ENCODE results near the gene MAGEB6. TPM values are rescaled to one million over a fixed set of nuclear protein-coding genes. Genes with fewer than 3 reads are reported as not detected.

MAGEB6 gene
- total RNA-seq, 1 donor from 2014 or later, result not detected

DNA sequence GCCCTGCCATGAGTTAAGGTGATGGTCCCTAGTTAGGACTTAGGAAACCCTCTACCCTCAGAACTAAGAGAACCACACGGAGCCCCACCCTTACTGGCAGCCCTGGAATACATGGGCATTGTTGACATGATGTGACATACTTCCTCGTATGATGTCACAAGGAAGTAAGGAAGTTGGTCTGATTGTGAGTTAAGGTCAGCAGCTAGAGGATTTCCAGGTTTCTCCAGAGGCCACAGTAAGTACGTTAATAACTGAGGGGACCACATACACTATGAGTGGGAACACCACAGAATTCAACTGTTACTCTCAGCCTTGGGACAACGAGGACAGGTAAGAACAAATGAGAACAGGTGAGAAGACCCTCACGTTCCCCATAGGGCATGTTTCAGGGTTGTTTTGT is 23.6 kb downstream of the MAGEB6 start, which contains the start of gene MAGEB5:
MAGEB5 (plus strand) TSS at position 301 of the 400 bp plus-strand sequence. CDS start 1,133 bp downstream, outside the sequence.
- TF ChIP-seq, protein P1, sequence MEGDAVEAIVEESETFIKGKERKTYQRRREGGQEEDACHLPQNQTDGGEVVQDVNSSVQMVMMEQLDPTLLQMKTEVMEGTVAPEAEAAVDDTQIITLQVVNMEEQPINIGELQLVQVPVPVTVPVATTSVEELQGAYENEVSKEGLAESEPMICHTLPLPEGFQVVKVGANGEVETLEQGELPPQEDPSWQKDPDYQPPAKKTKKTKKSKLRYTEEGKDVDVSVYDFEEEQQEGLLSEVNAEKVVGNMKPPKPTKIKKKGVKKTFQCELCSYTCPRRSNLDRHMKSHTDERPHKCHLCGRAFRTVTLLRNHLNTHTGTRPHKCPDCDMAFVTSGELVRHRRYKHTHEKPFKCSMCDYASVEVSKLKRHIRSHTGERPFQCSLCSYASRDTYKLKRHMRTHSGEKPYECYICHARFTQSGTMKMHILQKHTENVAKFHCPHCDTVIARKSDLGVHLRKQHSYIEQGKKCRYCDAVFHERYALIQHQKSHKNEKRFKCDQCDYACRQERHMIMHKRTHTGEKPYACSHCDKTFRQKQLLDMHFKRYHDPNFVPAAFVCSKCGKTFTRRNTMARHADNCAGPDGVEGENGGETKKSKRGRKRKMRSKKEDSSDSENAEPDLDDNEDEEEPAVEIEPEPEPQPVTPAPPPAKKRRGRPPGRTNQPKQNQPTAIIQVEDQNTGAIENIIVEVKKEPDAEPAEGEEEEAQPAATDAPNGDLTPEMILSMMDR (IDR thresholded peaks at IDR 0.05; ENCODE audit: insufficient read depth, low read length, severe bottlenecking), result no peak
- H3K27me3 ChIP-seq (ENCODE audit: control insufficient read depth, insufficient read depth, low read length), result no peaks in the 10 kb centered on the region
- no peak within 1 kb of the TSS for H3K4me3 ChIP-seq (ENCODE audit: low read depth, low read length)
- DNase-seq (ENCODE audit: low read depth) (no peak), FAIRE-seq (no peak)
- H3K36me3 ChIP-seq (ENCODE audit: control insufficient read depth, insufficient read depth, low read length), result no peaks in the 10 kb centered on the region

DNA sequence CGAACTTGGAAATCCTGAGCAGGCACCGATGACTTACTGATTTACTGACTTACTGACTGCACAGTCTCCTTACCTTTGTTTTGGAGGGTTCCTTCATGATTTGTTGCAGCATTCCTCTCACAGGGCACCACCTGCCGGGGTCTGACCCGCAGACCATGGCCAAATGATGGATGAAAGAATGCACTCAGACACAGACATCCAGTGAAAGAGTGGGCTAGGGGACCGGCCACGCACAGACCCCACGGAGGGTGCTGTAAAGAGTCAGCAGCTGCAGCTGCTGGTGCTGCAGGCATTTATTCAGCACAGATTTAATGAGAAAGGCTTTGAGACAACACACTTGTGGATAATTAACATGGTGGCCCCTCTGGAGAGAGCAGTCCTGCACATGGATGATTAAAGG is 27.1 kb downstream of the MAGEB6 start:
- DNase-seq (ENCODE audit: low read depth) (no peak), FAIRE-seq (no peak)
- Histone ChIP-seq H3K27me3 (ENCODE audit: control insufficient read depth, insufficient read depth, low read length) (no peaks in the 10 kb centered on the region), H3K4me3 (ENCODE audit: low read depth, low read length) (no peak overlapping the region), H3K36me3 (ENCODE audit: control insufficient read depth, insufficient read depth, low read length) (no peaks in the 10 kb centered on the region)
- TF ChIP-seq, protein P1 (IDR thresholded peaks at IDR 0.05; ENCODE audit: insufficient read depth, low read length, severe bottlenecking), result no peak

DNA sequence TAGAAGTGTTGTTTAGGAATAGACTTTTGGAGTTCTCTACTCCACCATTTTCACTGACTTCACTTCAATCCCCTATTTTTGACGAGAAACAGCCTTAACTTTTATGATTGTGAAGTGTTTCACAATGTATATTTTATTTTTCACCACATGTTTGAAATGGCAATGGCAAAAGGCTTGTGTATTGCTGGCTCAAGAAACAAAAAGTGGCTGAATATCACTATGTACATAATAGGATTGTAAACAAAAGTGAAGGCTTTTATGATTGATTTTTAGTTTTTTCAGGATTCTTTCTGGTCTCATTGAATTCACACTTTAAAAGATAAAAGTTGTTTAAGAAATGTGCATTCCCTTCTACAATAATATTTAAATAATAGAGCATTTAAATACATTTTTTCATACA is 41.9 kb downstream of the MAGEB6 start:
- FAIRE-seq, result no peak
- H3K27me3 ChIP-seq (ENCODE audit: control insufficient read depth, insufficient read depth, low read length), result no peaks in the 10 kb centered on the region
- no peak overlapping the region for H3K4me3 ChIP-seq (ENCODE audit: low read depth, low read length)
- TF ChIP-seq, protein P1 (IDR thresholded peaks at IDR 0.05; ENCODE audit: insufficient read depth, low read length, severe bottlenecking), result no peak
- no peak for DNase-seq (ENCODE audit: low read depth)
- no peaks in the 10 kb centered on the region for H3K36me3 ChIP-seq (ENCODE audit: control insufficient read depth, insufficient read depth, low read length)

Other genes with a start within 250 kb of the MAGEB6 start
- gene MAGEB18, start 54.1 kb upstream of the MAGEB6 start, total RNA-seq, result not detected in 2 replicates
- gene MAGEB6B, start 31.8 kb upstream of the MAGEB6 start, total RNA-seq, result not detected in 2 replicates
- not detected in 2 replicates for gene MAGEB5, start 23.7 kb downstream of the MAGEB6 start, total RNA-seq